ENCODE data around the gene BIN1.
A peak's percentile ranks its signal among the peaks of the same experiment; 100 is the strongest.

Gene BIN1

GRCh38 chr2:127043367-127044164, 63.4 kb downstream of the BIN1 start:
- Histone ChIP-seq H3K4me2 (peak overlapping the region in 3 of 11 experiments; percentile 13 to 54 (median 32); a peak in 3 of 22 replicates), H3K27me3 (no peaks in the 10 kb centered on the region), H3K4me3 (no peak overlapping the region), H3K4me1 (peaks cover 13 to 51% (median 42%) of the 10 kb centered on the region in 10 experiments), H3K27ac (no peak overlapping the region), H3K9ac (no peak overlapping the region), H3K9me3 (replicated peaks in 1 of 11) (peaks cover 0 to 6% (median 0%) of the 10 kb centered on the region in 11 experiments; a peak in 2 of 22 replicates), H3K36me3 (peaks cover 9 to 22% (median 18%) of the 10 kb centered on the region in 11 experiments), H4K20me1 (peaks cover 0 to 2% (median 0%) of the 10 kb centered on the region in 11 experiments; a peak in 1 of 22 replicates)
- TF ChIP-seq Cebpa-rat (IDR thresholded peaks at IDR 0.05), result no peak

- Histone ChIP-seq H3K27me3 (no peaks in the 10 kb centered on the region), H4K20me1 (no peaks in the 10 kb centered on the region; a peak in 1 of 22 replicates), H3K9ac (no peak overlapping the region), H3K36me3 (0 out of 22 replicates have a peak, but pooled peaks cover 0 to under 1% (median 0%) of the 10 kb centered on the region in 11 experiments), H3K27ac (no peak overlapping the region; a peak in 1 of 22 replicates), H3K4me3 (no peak overlapping the region), H3K4me1 (peaks cover 13 to 59% (median 44%) of the 10 kb centered on the region in 10 experiments), H3K9me3 (replicated peaks in 1 of 11) (no peaks in the 10 kb centered on the region), H3K4me2 (peak overlapping the region in 3 of 11 experiments; percentile 32 to 88 (median 45); a peak in 5 of 22 replicates)
- no peak for TF ChIP-seq Cebpa-rat (IDR thresholded peaks at IDR 0.05)
These were observed 65.5 kb downstream of the BIN1 start for GRCh38 chr2:127041259-127041970.

GRCh38 chr2:127040169-127040568, 66.8 kb downstream of the BIN1 start:
- Histone ChIP-seq H3K4me3 (no peak overlapping the region), H3K4me2 (peak overlapping the region; percentile 54 to 88 (median 77)), H3K36me3 (no peaks in the 10 kb centered on the region), H3K27ac (peak overlapping the region in 6 of 11 experiments; percentile 30 to 65 (median 50); a peak in 8 of 22 replicates), H3K9ac (peak overlapping the region in 3 of 11 experiments; percentile 27 to 40 (median 30); a peak in 7 of 22 replicates), H3K4me1 (peaks cover 13 to 65% (median 47%) of the 10 kb centered on the region in 10 experiments), H4K20me1 (no peaks in the 10 kb centered on the region; a peak in 1 of 22 replicates), H3K27me3 (no peaks in the 10 kb centered on the region), H3K9me3 (replicated peaks in 1 of 11) (no peaks in the 10 kb centered on the region)
- no peak for TF ChIP-seq Cebpa-rat (IDR thresholded peaks at IDR 0.05)

- no peak for TF ChIP-seq Cebpa-rat (IDR thresholded peaks at IDR 0.05)
These were observed 67.4 kb downstream of the BIN1 start for GRCh38 chr2:127039387-127040031.

GRCh38 chr2:127037476-127037875, 69.5 kb downstream of the BIN1 start:
- Histone ChIP-seq H3K27me3 (no peaks in the 10 kb centered on the region), H3K9me3 (replicated peaks in 1 of 11) (no peaks in the 10 kb centered on the region), H3K27ac (no peak overlapping the region), H3K4me2 (peak overlapping the region in 2 of 11 experiments; percentile 11 to 84; a peak in 2 of 22 replicates), H3K4me1 (peaks cover 17 to 79% (median 57%) of the 10 kb centered on the region in 10 experiments), H3K36me3 (no peaks in the 10 kb centered on the region), H3K9ac (no peak overlapping the region), H4K20me1 (no peaks in the 10 kb centered on the region; a peak in 1 of 22 replicates), H3K4me3 (no peak overlapping the region)
- TF ChIP-seq Cebpa-rat (IDR thresholded peaks at IDR 0.05), result no peak

More at GRCh38 chr2:127039387-127040031, 67.4 kb downstream of the BIN1 start:
- peak overlapping the region in 8 of 11 experiments; percentile 10 to 65 (median 42); a peak in 10 of 22 replicates for H3K27ac ChIP-seq
- H3K9ac ChIP-seq, result peak overlapping the region in 4 of 11 experiments; percentile 7 to 40 (median 28); a peak in 7 of 22 replicates
- peak overlapping the region; percentile 54 to 88 (median 77) for H3K4me2 ChIP-seq
- H3K4me1 ChIP-seq, result peaks cover 13 to 71% (median 54%) of the 10 kb centered on the region in 10 experiments
- H3K4me3 ChIP-seq, result no peak overlapping the region
- no peaks in the 10 kb centered on the region; a peak in 1 of 22 replicates for H4K20me1 ChIP-seq
- no peaks in the 10 kb centered on the region for H3K36me3 ChIP-seq
- no peaks in the 10 kb centered on the region for H3K9me3 ChIP-seq (replicated peaks in 1 of 11)
- H3K27me3 ChIP-seq, result no peaks in the 10 kb centered on the region

- H3K9ac ChIP-seq, result no peak overlapping the region
- H4K20me1 ChIP-seq, result no peaks in the 10 kb centered on the region; a peak in 1 of 22 replicates
- peak overlapping the region in 8 of 11 experiments; percentile 21 to 52 (median 46); a peak in 16 of 22 replicates for H3K4me2 ChIP-seq
- peaks cover 24 to 77% (median 58%) of the 10 kb centered on the region in 10 experiments for H3K4me1 ChIP-seq
- TF ChIP-seq Cebpa-rat (IDR thresholded peaks at IDR 0.05), result no peak
- H3K36me3 ChIP-seq, result no peaks in the 10 kb centered on the region
- no peaks in the 10 kb centered on the region for H3K9me3 ChIP-seq (replicated peaks in 1 of 11)
- no peaks in the 10 kb centered on the region for H3K27me3 ChIP-seq
- H3K4me3 ChIP-seq, result no peak overlapping the region
- peak overlapping the region in 1 of 11 experiments; percentile 40; a peak in 1 of 22 replicates for H3K27ac ChIP-seq
These were observed 71.9 kb downstream of the BIN1 start for GRCh38 chr2:127034883-127035611.

- Histone ChIP-seq H3K9ac (no peak overlapping the region), H3K36me3 (no peaks in the 10 kb centered on the region), H3K4me2 (peak overlapping the region in 5 of 11 experiments; percentile 22 to 72 (median 48); a peak in 6 of 22 replicates), H3K27ac (0 out of 22 replicates have a peak overlapping the region, but pooled peaks of 1 of the 11 experiments have one; percentile 20), H3K4me1 (peaks cover 14 to 67% (median 48%) of the 10 kb centered on the region in 10 experiments), H3K4me3 (no peak overlapping the region), H3K9me3 (replicated peaks in 1 of 11) (no peaks in the 10 kb centered on the region), H4K20me1 (no peaks in the 10 kb centered on the region), H3K27me3 (no peaks in the 10 kb centered on the region)
- TF ChIP-seq Cebpa-rat (IDR thresholded peaks at IDR 0.05), result no peak
These were observed 72.9 kb downstream of the BIN1 start for GRCh38 chr2:127034051-127034450.

- no peak for TF ChIP-seq Cebpa-rat (IDR thresholded peaks at IDR 0.05)
- Histone ChIP-seq H3K4me1 (peaks cover 14 to 55% (median 42%) of the 10 kb centered on the region in 10 experiments), H3K9me3 (replicated peaks in 1 of 11) (peaks cover 0 to 3% (median 0%) of the 10 kb centered on the region in 11 experiments; a peak in 1 of 22 replicates), H3K27me3 (no peaks in the 10 kb centered on the region), H3K4me2 (peak overlapping the region; percentile 55 to 74 (median 67); a peak in 21 of 22 replicates), H3K9ac (peak overlapping the region in 2 of 11 experiments; percentile 2 to 22; a peak in 3 of 22 replicates), H3K27ac (peak overlapping the region in 8 of 11 experiments; percentile 1 to 50 (median 26); a peak in 5 of 22 replicates), H4K20me1 (no peaks in the 10 kb centered on the region), H3K36me3 (no peaks in the 10 kb centered on the region), H3K4me3 (no peak overlapping the region; a peak in 1 of 20 replicates)
These were observed 74.3 kb downstream of the BIN1 start for GRCh38 chr2:127032621-127033020.

All from BLaER1 treated with 17β-estradiol and CSF1 and Interleukin-3, amounts not matched to agents 10 nM and 100 nM (cell line).